Large intestine (tissue), 3 donors: Measurements from ENCODE around the gene KCND2. TPM values are rescaled to one million over a fixed set of nuclear protein-coding genes. Genes with fewer than 3 reads are reported as not detected.

Experiments used
- DNase-seq, 2 donors: peaks; one replicate each; pipeline versions ENCODE4 v3.0.0 to v3.0.0-alpha.2; 2013
- H3K27ac ChIP-seq: one replicate; pipeline ENCODE4 v1.5.1; 2013; ENCODE audit warnings: low read length
- H3K27me3 ChIP-seq: 2 replicates; pipeline ENCODE4 v1.6.1; 2013; ENCODE audit warnings: low read length; ENCODE audit not compliant: control insufficient read depth, insufficient read depth
- H3K36me3 ChIP-seq: 2 replicates; pipeline ENCODE4 v1.6.1; 2013; ENCODE audit warnings: low read length; ENCODE audit not compliant: control insufficient read depth, insufficient read depth
- H3K4me1 ChIP-seq: one replicate; pipeline ENCODE4 v1.6.1; 2013; ENCODE audit warnings: low read length; ENCODE audit not compliant: control insufficient read depth, insufficient read depth
- H3K4me3 ChIP-seq: one replicate; pipeline ENCODE4 v1.5.1; 2013; ENCODE audit warnings: low read length
- H3K9me3 ChIP-seq: one replicate; pipeline ENCODE4 v1.6.1; 2013; ENCODE audit warnings: mild to moderate bottlenecking, low read depth, low read length, moderate library complexity; ENCODE audit not compliant: control insufficient read depth
- WGBS: methylation state at CpG from one replicate; pipeline ENCODE4 v1.1.5; 2013; ENCODE audit warnings: low lambda C conversion rate; ENCODE audit not compliant: insufficient coverage; 5-methylcytosine and 5-hydroxymethylcytosine counted together
- polyA plus RNA-seq: library from polyadenylated mRNA; unstranded; fragments of 120-200 nt; gene quantifications from one replicate; pipeline ENCODE4 v1.2.1, GENCODE V29; 2013

The KCND2 gene
- polyA plus RNA-seq, 1 donor, result 2.5 TPM

DNA sequence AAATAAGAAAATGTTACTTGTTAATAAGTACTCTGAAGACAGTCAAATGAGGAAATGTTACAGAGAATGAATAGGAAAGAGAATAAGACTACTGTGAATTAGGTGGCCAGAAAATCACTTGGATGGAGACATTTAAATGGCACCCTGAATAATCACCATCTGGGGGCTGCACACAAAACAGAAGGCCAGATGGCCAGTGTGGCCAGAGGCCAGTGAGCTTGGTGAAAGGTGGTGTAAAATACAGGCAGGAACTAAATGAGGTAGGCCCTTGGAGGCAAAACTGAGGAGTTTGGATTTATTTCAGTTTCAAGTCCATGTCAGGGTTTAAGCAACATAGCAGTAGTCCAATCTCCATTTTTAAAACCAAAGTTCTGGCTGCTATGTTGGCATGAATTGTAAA is 458.3 kb downstream of the KCND2 start:
- no peak for DNase-seq
- Histone ChIP-seq H3K27ac (no peak overlapping the region), H3K4me1 (no peaks in the 10 kb centered on the region), H3K4me3 (no peak overlapping the region), H3K27me3 (no peaks in the 10 kb centered on the region), H3K9me3 (no peaks in the 10 kb centered on the region), H3K36me3 (no peaks in the 10 kb centered on the region)

DNA sequence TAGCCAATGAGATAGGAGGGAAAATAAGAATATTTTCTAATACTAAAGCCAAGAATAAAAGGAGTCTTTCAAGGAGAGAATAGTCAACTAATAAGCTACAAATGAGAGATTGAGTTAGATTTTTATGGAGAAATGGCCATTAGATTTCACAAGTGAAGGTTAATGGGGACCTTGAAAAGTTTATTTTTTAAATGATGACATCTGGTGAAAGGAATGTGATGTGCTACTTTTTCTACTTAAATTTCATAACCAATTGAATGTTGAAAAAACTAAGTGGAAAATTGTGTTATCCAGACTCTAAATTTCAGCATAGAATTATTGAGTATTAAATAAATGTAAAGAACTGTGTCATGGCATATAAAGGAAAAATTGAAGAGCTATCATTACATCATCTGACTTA is 459.3 kb downstream of the KCND2 start:
- DNase-seq, result no peak
- no peaks in the 10 kb centered on the region for H3K4me1 ChIP-seq
- H3K36me3 ChIP-seq, result no peaks in the 10 kb centered on the region
- no peak overlapping the region for H3K4me3 ChIP-seq
- H3K9me3 ChIP-seq, result no peaks in the 10 kb centered on the region
- no peaks in the 10 kb centered on the region for H3K27me3 ChIP-seq
- no peak overlapping the region for H3K27ac ChIP-seq

DNA sequence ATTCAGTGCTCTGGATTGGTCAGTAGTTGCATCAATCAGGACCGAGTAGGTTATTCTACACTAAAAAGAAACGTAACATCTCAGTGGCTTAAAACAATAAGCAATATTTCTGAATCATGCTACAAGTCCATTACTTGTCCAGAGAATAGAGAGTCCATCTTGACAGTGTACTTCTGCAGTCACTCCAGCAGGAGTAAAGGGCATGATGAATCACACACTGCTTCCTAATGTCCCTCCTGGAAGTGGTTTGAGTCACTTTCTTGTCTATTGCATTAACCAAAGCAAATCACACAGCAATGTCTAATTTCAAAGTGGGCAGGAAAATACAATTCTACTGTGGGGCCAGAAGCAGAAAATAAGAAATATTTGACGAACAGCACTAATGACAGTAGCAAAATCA is 460.2 kb downstream of the KCND2 start:
- Histone ChIP-seq H3K9me3 (no peaks in the 10 kb centered on the region), H3K4me1 (no peaks in the 10 kb centered on the region), H3K4me3 (no peak overlapping the region), H3K36me3 (no peaks in the 10 kb centered on the region), H3K27me3 (no peaks in the 10 kb centered on the region), H3K27ac (no peak overlapping the region)
- no peak for DNase-seq
- WGBS, result 100% methylated on average over 2 of the region's 3 CpGs

DNA sequence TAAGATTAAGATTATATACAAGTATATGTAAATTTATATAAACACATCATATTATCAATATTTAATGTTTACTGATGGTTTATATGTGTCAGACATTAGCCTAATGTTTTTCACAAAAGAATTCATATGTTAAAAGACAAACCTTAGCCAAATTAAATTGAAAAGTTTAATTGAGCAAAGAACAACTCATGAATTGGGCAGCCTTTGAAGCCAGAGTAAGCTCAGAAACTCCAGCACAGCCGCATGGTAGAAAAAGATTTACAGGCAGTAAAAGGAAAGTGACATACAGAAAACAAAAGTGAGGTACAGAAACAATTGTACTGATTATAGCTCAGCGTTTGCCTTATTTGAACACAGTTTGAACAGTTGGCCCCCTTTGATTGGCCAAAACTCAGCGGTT is 460.9 kb downstream of the KCND2 start:
- H3K4me1 ChIP-seq, result no peaks in the 10 kb centered on the region
- no peak for DNase-seq
- H3K9me3 ChIP-seq, result no peaks in the 10 kb centered on the region
- WGBS, result 80% methylated on average over 2 of the region's 3 CpGs
- no peaks in the 10 kb centered on the region for H3K36me3 ChIP-seq
- H3K27ac ChIP-seq, result no peak overlapping the region
- H3K27me3 ChIP-seq, result no peaks in the 10 kb centered on the region
- no peak overlapping the region for H3K4me3 ChIP-seq

DNA sequence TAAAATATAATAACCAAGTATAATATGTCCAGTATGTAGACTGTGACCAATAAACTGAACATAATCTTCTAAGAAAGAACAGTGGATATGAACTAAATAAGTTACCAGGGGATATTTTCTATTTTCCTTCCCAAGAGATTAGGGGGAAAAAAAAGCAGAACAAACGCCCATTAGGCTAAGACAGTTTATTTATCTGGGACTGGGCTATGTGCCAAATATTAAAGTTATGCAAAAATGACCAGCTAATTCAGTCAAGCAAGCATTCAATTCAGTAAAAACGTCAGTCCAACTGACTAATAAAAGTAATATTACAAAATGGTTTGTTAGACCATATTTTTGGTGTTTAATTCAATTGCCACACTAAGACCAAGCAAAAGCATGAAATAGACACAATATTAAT is 462.8 kb downstream of the KCND2 start:
- Histone ChIP-seq H3K27ac (no peak overlapping the region), H3K36me3 (no peaks in the 10 kb centered on the region), H3K4me3 (no peak overlapping the region), H3K9me3 (no peaks in the 10 kb centered on the region), H3K27me3 (no peaks in the 10 kb centered on the region), H3K4me1 (no peaks in the 10 kb centered on the region)
- WGBS, result 61% methylated on average over 2 of the region's 2 CpGs
- DNase-seq, result no peak

DNA sequence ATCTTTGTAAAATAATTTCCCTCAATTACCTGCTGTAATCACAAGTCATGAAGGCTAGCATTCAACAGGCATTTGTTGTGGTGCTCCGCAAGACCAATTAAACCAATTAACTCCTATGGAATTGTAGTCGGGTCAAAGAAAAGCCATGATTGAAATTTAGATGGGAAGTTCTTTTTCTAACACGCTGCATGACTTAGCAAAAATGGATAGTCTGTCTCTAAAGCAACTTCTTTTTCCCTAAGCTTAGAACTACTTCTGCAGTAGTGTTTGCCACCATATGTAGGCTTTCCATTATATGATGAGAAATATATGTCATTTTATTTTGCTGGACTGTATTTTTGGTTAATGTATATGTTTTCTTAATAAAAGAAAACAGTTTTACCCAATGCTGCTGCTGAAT is 465.8 kb downstream of the KCND2 start:
- Histone ChIP-seq H3K27ac (no peak overlapping the region), H3K4me1 (no peaks in the 10 kb centered on the region), H3K4me3 (no peak overlapping the region), H3K27me3 (no peaks in the 10 kb centered on the region), H3K36me3 (no peaks in the 10 kb centered on the region), H3K9me3 (no peaks in the 10 kb centered on the region)
- DNase-seq, result no peak
- WGBS, result no CpG with 5 or more reads among the region's 3 CpGs

DNA sequence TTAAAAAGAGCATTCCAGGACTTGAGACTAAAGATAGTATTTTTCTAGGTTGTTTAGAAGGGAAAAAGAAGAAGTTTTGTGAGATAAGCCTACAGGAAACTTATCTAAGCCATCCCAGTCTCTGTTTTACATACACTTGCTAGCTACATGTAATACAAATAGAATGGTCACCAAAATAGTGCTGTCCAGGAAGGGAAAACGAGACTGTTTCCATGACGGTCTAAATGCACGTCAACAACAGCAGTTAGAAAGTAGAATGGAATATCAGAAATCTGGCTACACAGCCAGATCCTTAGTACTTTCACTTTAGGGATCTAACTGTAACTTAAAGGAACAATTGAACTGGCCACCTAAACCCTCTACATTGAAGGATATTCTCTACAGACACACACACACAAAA is 467.4 kb downstream of the KCND2 start:
- no CpG with 5 or more reads among the region's 3 CpGs for WGBS
- no peaks in the 10 kb centered on the region for H3K36me3 ChIP-seq
- no peak overlapping the region for H3K27ac ChIP-seq
- H3K9me3 ChIP-seq, result no peaks in the 10 kb centered on the region
- no peaks in the 10 kb centered on the region for H3K27me3 ChIP-seq
- H3K4me1 ChIP-seq, result no peaks in the 10 kb centered on the region
- H3K4me3 ChIP-seq, result no peak overlapping the region
- DNase-seq, result peak; percentile 7 to 20

DNA sequence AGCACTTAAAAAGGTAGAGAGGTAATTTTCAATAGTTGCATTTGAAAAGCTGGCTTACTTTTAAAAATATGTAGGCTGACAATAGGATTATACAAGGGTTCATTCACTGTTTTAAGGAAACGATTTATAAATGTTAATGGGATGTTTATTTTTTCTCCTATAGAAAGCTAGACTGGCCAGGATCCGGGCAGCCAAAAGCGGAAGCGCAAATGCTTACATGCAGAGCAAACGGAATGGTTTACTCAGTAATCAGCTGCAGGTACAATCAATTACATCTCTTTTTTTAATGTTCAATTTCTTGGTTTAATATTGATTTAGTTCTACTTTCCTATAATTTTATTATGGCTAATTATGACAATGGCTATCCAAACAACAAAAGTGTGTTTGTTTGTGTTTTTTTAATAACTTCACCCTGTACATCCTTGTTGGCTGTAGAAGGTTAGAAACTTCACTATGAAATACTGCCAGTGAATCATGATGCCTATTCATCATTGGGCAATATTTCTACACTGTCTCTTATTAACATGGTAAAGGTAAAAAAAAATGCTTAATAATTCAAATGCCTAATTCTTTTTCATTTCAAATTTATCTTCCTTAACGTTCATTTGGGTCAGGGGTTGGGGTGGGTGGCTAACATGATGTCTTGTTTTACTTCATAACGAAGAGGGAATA is 468.5 kb downstream of the KCND2 start:
- Histone ChIP-seq H3K4me3 (no peak overlapping the region), H3K4me1 (no peaks in the 10 kb centered on the region), H3K27ac (no peak overlapping the region), H3K9me3 (no peaks in the 10 kb centered on the region), H3K36me3 (no peaks in the 10 kb centered on the region), H3K27me3 (no peaks in the 10 kb centered on the region)
- DNase-seq, result no peak
- 42% methylated on average over 3 of the region's 7 CpGs for whole genome bisulfite sequencing

DNA sequence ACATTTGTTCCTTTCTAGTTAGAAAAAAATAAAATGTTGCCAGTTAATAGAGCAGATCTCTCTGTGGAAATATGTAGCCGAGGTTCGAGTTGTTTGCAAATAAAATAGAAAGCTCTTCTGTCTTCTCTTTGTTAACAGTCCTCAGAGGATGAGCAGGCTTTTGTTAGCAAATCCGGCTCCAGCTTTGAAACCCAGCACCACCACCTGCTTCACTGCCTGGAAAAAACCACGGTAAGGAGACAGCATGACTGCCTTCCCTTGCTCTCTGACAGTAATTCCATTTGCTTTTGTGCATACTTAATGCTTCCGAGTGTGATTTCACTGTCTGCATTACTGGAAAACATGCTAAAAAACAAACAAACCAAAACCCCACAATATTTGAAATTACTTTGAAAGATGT is 469.4 kb downstream of the KCND2 start:
- no CpG with 5 or more reads among the region's 5 CpGs for WGBS
- Histone ChIP-seq H3K27me3 (no peaks in the 10 kb centered on the region), H3K27ac (no peak overlapping the region), H3K36me3 (no peaks in the 10 kb centered on the region), H3K9me3 (no peaks in the 10 kb centered on the region), H3K4me1 (no peaks in the 10 kb centered on the region), H3K4me3 (no peak overlapping the region)
- no peak for DNase-seq

DNA sequence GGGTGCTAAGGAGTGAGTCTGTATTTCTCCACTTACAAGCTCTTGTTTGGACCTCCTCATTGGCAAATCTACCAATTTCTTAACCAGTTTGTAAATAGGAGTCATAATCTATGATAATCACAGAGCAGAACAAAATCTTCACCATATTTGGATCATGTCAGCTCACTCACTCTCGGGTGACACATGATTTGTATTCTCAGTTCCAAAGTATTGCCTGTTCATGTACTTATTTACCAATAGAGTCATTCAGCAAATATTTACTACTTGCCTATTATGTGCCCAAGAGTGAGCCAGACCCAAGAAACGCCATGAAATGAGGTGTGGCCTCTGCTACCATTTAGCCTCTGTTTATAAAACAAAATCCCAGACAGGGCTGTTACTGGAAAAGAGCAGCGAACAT is 470.2 kb downstream of the KCND2 start:
- WGBS, result 100% methylated on average over 1 of the region's 3 CpGs
- Histone ChIP-seq H3K4me1 (no peaks in the 10 kb centered on the region), H3K36me3 (no peaks in the 10 kb centered on the region), H3K27ac (no peak overlapping the region), H3K27me3 (no peaks in the 10 kb centered on the region), H3K9me3 (no peaks in the 10 kb centered on the region), H3K4me3 (no peak overlapping the region)
- no peak for DNase-seq

DNA sequence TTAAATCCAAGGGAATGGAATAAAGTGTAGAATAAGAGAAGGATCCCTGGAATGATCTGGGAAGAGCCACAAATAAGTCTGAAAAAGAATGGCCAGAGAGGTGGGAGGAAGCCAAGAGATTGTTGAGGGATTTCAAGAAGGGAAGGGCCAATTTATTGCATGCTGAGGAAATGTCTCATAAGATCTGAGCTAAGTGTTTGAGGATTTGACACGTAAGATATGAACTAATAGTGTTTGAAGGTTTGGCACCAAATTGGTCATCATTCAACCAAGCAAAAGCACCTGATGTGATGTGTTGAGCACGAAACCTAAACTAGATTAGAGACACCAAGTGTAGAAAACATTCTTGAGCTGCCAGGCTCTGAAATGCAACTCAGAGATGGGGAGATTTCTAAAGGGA is 487.1 kb downstream of the KCND2 start:
- no CpG with 5 or more reads among the region's 2 CpGs for WGBS
- Histone ChIP-seq H3K4me1 (no peaks in the 10 kb centered on the region), H3K27ac (no peak overlapping the region), H3K36me3 (no peaks in the 10 kb centered on the region), H3K4me3 (no peak overlapping the region), H3K9me3 (no peaks in the 10 kb centered on the region), H3K27me3 (peaks cover 5% of the 10 kb centered on the region)
- no peak for DNase-seq
